Activated T-helper 1 cell treated with anti-CD3 and anti-CD28 coated beads, Interleukin-2, amount 50 U/mL, for 16 hours (primary cell): ENCODE data around the gene NUDT19.
"Not testable (repeated sequence)": the region's sequence is repeated elsewhere in the genome, so short reads cannot be mapped to it uniquely, and the experiment has no call there.

Experiments used
- DNase-seq, 2 donors: peaks; one replicate each; pipeline ENCODE4 v3.0.0-alpha.2; 2020; ENCODE audit warnings: low read depth in 1 of 2, low spot score in 1 of 2

Gene NUDT19

GRCh38 chr19:32674931-32675719 is 16.5 kb upstream of the NUDT19 start, which contains the start of gene ANKRD27:
Gene ANKRD27, minus strand, starts transcription at chr19:32675180. Its CDS starts 16,165 bp downstream, at chr19:32659015.
- peak; percentile 94 to 98 for DNase-seq

- peak; percentile 26 to 39 for DNase-seq
These were observed 15.9 kb upstream of the NUDT19 start, which contains the start of gene RGS9BP for GRCh38 chr19:32675720-32676185. Gene RGS9BP, plus strand, starts transcription at chr19:32675848. Its CDS starts 416 bp downstream, at chr19:32676264.

DNA sequence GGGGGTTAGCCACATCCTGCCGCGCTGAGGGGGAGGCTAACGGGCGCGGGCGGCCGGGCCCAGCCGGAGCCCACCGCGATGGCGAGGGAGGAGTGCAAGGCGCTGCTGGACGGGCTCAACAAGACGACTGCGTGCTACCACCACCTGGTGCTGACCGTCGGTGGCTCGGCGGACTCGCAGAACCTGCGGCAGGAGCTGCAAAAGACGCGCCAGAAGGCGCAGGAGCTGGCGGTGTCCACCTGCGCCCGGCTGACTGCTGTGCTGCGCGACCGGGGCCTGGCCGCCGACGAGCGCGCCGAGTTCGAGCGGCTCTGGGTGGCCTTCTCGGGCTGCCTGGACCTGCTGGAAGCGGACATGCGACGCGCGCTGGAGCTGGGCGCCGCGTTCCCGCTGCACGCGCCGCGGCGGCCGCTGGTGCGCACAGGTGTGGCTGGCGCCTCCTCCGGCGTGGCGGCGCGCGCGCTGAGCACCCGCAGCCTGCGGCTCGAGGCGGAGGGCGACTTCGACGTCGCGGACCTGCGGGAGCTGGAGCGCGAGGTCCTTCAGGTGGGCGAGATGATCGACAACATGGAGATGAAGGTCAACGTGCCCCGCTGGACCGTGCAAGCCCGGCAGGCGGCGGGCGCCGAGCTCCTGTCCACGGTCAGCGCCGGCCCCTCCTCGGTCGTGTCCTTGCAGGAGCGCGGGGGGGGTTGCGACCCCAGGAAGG is 15.3 kb upstream of the NUDT19 start:
- DNase-seq: peak in 1 of 2 donors; percentile 6

GRCh38 chr19:32676895-32677359 is 14.7 kb upstream of the NUDT19 start:
- DNase-seq: no peak

DNA sequence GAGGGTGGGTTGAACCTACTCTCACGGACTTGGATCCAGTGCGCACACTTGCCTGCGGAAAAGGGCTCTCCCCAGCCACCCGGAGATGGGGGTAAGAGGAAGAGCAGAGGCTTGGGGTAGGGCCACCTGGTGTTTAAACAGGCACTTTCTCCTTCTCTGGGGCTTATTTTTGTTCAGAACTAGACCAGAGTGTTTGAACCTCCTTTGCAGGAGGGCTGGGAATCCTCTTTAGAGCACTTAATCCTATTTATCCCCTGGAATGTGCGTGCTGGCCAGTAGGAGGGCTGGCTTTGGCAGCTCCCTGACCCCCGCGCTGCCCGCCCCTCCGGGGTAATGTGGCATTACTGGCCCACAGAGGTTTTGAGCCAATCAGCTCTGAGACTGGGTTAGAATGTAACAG is 14.0 kb upstream of the NUDT19 start:
- no peak for DNase-seq

DNA sequence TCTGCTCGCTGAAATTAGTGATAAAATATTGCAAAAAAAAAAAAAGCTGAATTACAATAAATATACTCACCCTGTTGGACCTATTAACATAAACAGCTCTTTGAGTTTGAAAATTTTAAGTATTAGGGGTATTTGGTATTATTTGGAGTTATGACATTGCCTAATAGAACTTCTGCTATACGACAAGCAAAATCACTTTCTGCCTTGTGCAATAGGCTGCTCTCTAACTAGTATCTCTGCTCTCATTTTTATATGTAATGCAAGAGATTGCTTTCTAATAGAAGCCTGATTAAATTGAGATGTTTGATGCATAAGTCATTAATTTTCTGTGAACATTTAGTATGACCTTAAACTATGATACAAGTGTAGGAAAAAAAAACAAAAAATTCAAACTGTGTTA is 10.6 kb upstream of the NUDT19 start:
- DNase-seq: no peak

DNA sequence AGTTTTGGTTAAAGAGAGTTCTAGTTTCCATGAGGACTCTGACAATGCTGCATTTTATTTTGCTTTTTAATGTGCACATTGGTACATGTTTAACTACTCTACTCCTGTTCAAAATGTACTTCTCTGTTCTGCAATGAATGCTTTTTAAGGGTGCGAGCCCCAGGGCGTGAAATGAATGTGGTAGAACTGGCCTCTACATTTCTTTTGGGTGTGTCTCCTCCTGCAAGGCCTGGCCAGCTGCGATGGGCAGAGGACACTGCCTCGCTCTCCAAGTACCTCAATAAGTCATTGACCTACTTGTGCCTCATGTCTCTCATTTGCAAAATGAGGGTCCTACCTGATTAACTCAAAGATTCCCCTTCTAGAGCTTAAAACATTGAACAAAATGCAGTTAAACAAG is 9.3 kb upstream of the NUDT19 start:
- no peak for DNase-seq

DNA sequence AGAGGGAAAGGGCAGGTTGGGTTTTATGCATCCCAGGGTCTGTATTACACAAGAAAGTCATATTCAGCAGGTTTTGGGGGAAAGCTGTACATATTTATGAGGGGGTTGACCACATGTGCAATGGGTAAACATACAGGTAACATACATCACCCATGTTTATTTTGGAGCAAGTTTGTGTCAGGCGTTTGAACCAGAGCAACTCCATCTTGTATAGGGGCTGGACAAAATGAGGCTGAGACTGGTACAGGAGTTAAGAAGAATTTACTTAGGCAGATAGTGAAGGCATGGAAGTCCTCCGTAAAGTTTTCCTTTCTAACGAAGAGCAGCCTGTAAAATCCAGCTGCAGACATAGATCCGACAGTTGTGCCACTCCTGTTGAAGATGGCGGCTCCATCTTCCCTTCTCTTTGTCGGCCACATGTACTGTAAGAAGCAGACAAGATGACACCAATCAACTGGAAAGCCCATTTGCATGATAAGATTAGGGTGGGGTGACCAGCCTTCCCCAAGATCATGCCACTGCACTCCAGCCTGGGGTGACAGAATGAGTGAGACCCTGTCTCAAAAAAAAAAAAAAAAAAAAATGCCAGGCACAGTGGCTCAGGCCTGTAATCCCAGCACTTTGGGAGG is 4.7 kb upstream of the NUDT19 start:
- no peak for DNase-seq

DNA sequence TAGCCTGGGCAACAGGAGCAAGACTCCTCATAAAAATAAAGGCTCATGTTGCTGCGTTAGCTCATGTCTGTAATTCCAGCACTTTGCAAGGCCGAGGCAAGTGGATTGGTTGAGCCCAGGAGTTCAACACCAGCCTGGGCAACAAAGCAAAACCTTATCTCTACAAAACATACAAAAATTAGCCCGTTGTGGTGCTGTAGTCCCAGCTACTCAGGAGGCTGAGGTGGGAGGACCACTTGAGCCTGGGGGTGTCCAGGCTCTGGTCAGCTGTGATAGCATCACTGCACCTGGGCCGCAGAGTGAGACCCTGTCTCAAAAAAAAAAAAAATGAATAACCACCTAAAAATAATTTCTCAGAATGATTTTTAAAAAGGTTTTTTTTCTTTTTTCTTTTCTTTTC is 3.9 kb upstream of the NUDT19 start:
- DNase-seq: no peak

DNA sequence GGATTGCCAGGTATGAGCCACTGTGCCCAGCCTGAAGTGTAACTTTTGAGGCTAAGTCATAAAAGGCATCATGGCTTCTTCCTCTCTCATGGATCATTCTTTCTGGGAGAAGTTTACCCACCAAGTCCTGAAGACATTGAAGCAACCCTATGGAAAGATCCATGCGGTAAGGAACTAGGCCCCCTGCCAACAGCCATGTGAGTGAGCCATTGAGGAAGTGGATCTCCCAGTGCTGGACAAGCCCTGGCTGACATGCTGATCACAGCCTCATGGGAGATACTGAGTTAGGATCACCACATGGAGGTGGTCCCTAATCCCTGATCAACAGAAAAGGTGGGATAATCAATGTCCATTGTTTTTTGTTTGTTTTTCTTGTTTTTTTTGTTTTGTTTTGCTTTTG is 3.3 kb upstream of the NUDT19 start:
- no peak for DNase-seq

DNA sequence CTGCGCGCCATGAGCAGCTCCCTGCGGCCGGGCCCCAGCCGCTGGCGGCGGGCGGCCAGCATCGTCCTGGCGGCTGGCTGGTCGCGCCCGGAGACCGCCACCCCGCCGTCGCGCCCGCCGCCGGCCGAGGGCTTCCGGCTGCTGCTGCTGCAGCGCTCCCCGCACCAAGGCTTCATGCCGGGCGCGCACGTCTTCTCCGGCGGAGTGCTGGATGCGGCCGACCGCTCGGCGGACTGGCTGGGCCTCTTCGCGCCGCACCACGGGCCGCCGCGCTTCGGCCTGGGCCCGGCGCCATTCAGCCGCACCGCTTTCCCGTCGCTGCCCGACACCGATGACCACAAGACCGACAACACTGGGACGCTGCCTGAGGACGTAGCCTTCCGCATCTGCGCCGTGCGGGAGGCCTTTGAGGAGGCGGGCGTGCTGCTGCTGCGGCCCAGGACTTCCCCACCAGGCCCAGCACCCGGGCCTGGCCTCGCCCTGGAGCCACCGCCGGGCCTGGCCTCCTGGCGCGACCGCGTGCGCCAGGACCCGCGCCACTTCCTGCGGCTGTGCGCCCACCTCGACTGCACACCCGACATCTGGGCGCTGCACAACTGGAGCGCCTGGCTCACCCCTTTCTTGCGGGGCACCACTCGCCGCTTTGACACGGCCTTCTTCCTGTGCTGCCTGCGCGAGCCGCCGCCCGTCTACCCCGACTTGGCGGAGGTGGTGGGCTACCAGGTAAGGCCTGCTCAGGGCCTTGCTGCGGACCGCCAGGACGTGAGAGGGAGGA is 518 bp downstream of the NUDT19 start:
- peak in 1 of 2 donors; percentile 26 for DNase-seq

GRCh38 chr19:32692727-32693061 is 1.1 kb downstream of the NUDT19 start:
- DNase-seq: no peak

DNA sequence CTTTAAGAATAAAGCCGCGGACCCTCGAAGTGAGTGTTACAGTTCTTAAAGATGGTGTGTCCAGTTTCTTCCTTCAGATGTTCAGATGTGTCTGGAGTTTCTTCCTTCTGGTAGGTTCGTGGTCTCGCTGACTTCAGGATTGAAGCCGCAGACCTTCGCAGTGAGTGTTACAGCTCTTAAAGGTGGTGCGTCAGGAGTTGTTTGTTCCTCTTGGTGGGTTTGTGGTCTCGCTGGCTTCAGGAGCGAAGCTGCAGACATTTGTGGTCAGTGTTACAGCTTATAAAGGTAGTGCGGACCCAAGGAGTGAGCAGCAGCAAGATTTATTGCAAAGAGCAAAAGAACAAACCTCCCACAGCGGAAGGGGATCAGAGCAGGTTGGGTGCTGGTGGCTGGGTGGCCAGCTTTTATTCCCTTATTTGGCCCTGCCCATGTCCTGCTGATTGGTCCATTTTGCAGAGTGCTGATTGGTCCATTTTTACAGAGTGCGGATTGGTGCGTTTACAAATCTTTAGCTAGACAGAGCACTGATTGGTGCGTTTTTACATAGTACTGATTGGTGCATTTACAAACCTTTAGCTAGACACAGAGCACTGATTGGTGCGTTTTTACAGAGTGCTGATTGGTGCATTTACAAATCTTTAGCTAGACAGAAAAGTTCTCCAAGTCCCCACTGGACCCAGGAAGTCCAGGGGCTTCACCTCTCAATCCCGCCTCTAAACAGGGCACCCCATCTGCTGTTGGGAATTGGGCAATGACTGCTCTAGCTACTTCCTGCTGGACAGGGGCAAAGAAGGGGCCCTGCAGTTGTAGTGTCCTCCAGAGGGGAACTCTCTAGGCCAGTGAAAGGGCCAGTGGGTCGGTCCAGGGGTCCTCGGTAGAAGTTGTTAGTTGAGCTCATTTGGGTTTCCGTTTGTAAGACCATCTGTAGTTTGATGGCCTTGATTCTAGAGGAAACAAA is 1.8 kb downstream of the NUDT19 start:
- DNase-seq: not testable (repeated sequence)

- DNase-seq: not testable (repeated sequence)
These were observed 2.7 kb downstream of the NUDT19 start for GRCh38 chr19:32694316-32694715.

DNA sequence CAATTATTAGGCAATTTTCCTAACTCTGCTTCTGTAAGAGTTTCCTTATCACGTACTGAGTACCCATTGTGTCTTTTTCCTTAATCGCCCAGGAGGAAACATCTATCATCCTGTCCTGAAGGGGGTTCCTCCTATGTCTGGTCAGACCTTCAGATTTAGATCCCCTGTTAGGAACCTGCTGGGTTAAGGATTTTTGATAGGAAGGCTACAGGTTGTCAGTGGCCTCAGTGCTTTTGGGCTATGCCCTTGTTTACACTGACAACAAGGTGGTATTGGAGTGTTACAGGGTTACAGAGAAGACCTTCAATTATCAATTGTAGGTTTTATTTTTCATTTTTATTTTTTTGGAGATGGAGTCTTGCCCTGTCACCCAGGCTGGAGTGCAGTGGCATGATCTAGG is 3.2 kb downstream of the NUDT19 start:
- not testable (repeated sequence) for DNase-seq

GRCh38 chr19:32695506-32695905 is 3.9 kb downstream of the NUDT19 start:
- DNase-seq: not testable (repeated sequence)

GRCh38 chr19:32696771-32697170 is 5.2 kb downstream of the NUDT19 start:
- not testable (repeated sequence) for DNase-seq

DNA sequence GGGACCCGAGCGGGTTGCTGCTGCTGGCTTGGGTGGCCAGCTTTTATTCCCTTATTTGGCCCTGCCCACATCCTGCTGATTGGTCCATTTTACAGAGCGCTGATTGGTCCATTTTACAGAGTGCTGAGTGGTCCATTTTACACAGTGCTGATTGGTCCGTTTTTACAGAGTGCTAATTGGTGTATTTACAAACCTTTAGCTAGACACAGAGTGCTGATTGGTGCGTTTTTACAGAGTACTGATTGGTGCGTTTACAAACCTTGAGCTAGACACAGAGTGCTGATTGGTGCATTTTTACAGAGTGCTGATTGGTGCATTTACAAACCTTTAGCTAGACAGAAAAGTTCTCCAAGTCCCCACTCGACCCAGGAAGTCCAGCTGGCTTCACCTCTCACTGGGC is 8.5 kb downstream of the NUDT19 start:
- not testable (repeated sequence) for DNase-seq

GRCh38 chr19:32702010-32702409 is 10.4 kb downstream of the NUDT19 start:
- DNase-seq: no peak

DNA sequence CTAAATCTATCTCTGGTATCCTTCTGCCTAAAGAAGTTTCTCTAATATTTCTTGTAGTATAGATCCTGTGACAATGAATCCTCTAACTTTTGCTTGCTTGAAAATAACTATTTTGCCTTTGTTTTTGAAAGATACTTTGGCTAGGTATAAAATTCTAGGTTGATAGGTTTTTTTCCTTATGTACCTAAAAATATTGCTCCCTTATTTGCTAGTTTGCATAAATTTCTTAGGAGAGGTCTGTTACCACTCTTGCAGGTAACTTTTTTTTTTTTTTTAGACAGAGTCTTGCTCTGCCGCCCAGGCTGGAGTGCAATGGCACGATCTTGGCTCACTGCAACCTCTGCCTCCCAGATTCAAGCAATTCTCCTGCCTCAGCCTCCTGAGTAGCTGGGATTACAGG is 12.4 kb downstream of the NUDT19 start:
- DNase-seq: not testable (repeated sequence)
